Neural cell (in vitro differentiated cells): ENCODE results near the gene CCDC63. TPM values are rescaled to one million over a fixed set of nuclear protein-coding genes. Genes with fewer than 3 reads are reported as not detected.

Experiments
- H2AFZ ChIP-seq: fragments of 200-600, 300-800 bp; sonication (generic), shearing (Covaris generic); 2 replicates; pipeline ENCODE4 v1.6.0; 2014; ENCODE audit warnings: low read depth, mild to moderate bottlenecking, antibody characterized with exemption, low read length, moderate library complexity
- H3F3A ChIP-seq: fragments of 200-600 bp; shearing (Covaris generic); 2 replicates; pipeline ENCODE4 v1.6.1; 2016; ENCODE audit warnings: mild to moderate bottlenecking, moderate library complexity, mixed read lengths, antibody characterized with exemption, low read length; ENCODE audit not compliant: insufficient read depth, poor library complexity, severe bottlenecking
- H3K27ac ChIP-seq: fragments of 200-600, 300-800 bp; sonication (generic), shearing (Covaris generic); 2 replicates; pipeline ENCODE4 v1.5.1; 2014; ENCODE audit warnings: mild to moderate bottlenecking, low read length, moderate library complexity
- H3K27me3 ChIP-seq: fragments of 300-800, 200-600 bp; sonication (generic), shearing (Covaris generic); 2 replicates; pipeline ENCODE4 v1.6.0; 2014; ENCODE audit warnings: mild to moderate bottlenecking, low read depth, low read length, moderate library complexity; ENCODE audit not compliant: insufficient read depth
- H3K36me3 ChIP-seq: fragments of 300-800, 200-600 bp; sonication (generic), shearing (Covaris generic); 2 replicates; pipeline ENCODE4 v1.5.1; 2014; ENCODE audit warnings: mild to moderate bottlenecking, antibody characterized with exemption, low read length, moderate library complexity; ENCODE audit not compliant: insufficient read depth
- H3K4me2 ChIP-seq: fragments of 300-800, 200-600 bp; sonication (generic), shearing (Covaris generic); 2 replicates; pipeline ENCODE4 v1.6.0; 2014; ENCODE audit warnings: mild to moderate bottlenecking, low read length
- H3K4me3 ChIP-seq: fragments of 300-800, 200-600 bp; sonication (generic), shearing (Covaris generic); 2 replicates; pipeline ENCODE4 v1.5.1; 2014; ENCODE audit warnings: mild to moderate bottlenecking, low read length, moderate library complexity
- H3K79me2 ChIP-seq: fragments of 200-600 bp; shearing (Covaris generic); replicated peaks from 2 replicates; pipeline ENCODE4 v1.6.0; 2014; ENCODE audit warnings: mild to moderate bottlenecking, low read length, moderate library complexity; ENCODE audit not compliant: insufficient read depth
- H3K9ac ChIP-seq: fragments of 300-800, 200-600 bp; sonication (generic), shearing (Covaris generic); 2 replicates; pipeline ENCODE4 v1.6.1; 2016; ENCODE audit warnings: mild to moderate bottlenecking, low read length, mixed read lengths
- H3K9me2 ChIP-seq: fragments of 200-600 bp; shearing (Covaris generic); 2 replicates; pipeline ENCODE4 v1.6.1; 2016; ENCODE audit warnings: mild to moderate bottlenecking, low read length, mixed read lengths; ENCODE audit not compliant: insufficient read depth
- H3K9me3 ChIP-seq: fragments of 200-600, 300-800 bp; sonication (generic), shearing (Covaris generic); 2 replicates; pipeline ENCODE4 v1.6.1; 2016; ENCODE audit warnings: mild to moderate bottlenecking, mixed run types, low read length, moderate library complexity, mixed read lengths
- H4K20me1 ChIP-seq: fragments of 200-600 bp; shearing (Covaris generic); 2 replicates; pipeline ENCODE4 v1.6.1; 2016; ENCODE audit warnings: mild to moderate bottlenecking, mixed run types; ENCODE audit not compliant: insufficient read depth
- CTCF ChIP-seq: fragments of 450-650 bp; IDR thresholded peaks from 2 replicates; pipeline ENCODE4 v1.5.1; 2014; ENCODE audit warnings: antibody characterized with exemption, mild to moderate bottlenecking, moderate library complexity; ENCODE audit not compliant: poor library complexity, severe bottlenecking
- EP300 ChIP-seq: fragments of 450-650 bp; conservative IDR thresholded peaks from 2 replicates; pipeline ENCODE4 v1.6.1; 2014; ENCODE audit warnings: antibody characterized with exemption, mild to moderate bottlenecking, moderate library complexity; ENCODE audit not compliant: poor library complexity, severe bottlenecking
- EZH2 ChIP-seq: fragments of 200-600, 300-800 bp; shearing (Covaris generic), sonication (generic); IDR thresholded peaks from 2 replicates; pipeline ENCODE4 v1.6.1; 2014; ENCODE audit warnings: antibody characterized with exemption, low read length, borderline replicate concordance, mild to moderate bottlenecking; ENCODE audit not compliant: insufficient read depth, poor library complexity, severe bottlenecking
- MXI1 ChIP-seq: fragments of 450-650 bp; conservative IDR thresholded peaks from 2 replicates; pipeline ENCODE4 v1.6.1; 2014; ENCODE audit warnings: antibody characterized with exemption, mild to moderate bottlenecking; ENCODE audit not compliant: poor library complexity, severe bottlenecking
- RAD21 ChIP-seq: fragments of 450-650 bp; conservative IDR thresholded peaks from 2 replicates; pipeline ENCODE4 v1.6.1; 2014; ENCODE audit warnings: antibody characterized with exemption, mild to moderate bottlenecking, moderate library complexity
- SMC3 ChIP-seq: fragments of 450-650 bp; conservative IDR thresholded peaks from 2 replicates; pipeline ENCODE4 v1.6.1; 2014; ENCODE audit warnings: antibody characterized with exemption, mild to moderate bottlenecking, moderate library complexity; ENCODE audit not compliant: poor library complexity
- TAF1 ChIP-seq: IDR thresholded peaks from 2 replicates; pipeline ENCODE4 v1.6.1; 2012; ENCODE audit warnings: low read depth
- polyA plus RNA-seq: library from polyadenylated mRNA; depleted of rRNA; stranded (reverse); fragments of >200 nt; gene quantifications from 2 replicates; pipeline ENCODE4 v1.2.3, GENCODE V29; 2014
- TF ChIP-seq, protein P1 (sequence below): IDR thresholded peaks from 2 replicates; pipeline ENCODE4 v1.6.1; 2012; ENCODE audit warnings: borderline replicate concordance

The CCDC63 gene
- polyA plus RNA-seq, 1 donor from 2014 or later: not detected

DNA sequence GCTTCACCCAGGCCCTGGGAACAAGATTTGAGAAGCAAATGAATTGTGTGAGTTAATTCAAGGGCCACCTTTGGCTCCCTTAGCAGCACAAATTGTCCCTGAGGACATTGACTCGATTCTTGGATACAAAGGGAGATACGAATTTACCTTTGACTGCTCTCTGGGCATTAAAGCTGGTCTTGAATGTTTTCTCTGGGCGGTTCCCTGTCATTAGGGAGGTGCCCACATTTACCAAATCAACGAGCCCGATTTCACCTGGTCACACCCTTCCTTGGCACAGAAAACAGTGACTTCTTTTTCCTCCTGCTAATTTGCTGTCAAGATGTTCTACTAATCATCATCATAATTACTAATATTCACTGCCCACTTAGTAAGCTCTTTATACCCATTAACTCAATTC, 27.1 kb upstream of the CCDC63 start:
- TF ChIP-seq TAF1 (no peak), CTCF (no peak), EZH2 (no peak), SMC3 (no peak), RAD21 (no peak), MXI1 (no peak)
- TF ChIP-seq, protein P1, sequence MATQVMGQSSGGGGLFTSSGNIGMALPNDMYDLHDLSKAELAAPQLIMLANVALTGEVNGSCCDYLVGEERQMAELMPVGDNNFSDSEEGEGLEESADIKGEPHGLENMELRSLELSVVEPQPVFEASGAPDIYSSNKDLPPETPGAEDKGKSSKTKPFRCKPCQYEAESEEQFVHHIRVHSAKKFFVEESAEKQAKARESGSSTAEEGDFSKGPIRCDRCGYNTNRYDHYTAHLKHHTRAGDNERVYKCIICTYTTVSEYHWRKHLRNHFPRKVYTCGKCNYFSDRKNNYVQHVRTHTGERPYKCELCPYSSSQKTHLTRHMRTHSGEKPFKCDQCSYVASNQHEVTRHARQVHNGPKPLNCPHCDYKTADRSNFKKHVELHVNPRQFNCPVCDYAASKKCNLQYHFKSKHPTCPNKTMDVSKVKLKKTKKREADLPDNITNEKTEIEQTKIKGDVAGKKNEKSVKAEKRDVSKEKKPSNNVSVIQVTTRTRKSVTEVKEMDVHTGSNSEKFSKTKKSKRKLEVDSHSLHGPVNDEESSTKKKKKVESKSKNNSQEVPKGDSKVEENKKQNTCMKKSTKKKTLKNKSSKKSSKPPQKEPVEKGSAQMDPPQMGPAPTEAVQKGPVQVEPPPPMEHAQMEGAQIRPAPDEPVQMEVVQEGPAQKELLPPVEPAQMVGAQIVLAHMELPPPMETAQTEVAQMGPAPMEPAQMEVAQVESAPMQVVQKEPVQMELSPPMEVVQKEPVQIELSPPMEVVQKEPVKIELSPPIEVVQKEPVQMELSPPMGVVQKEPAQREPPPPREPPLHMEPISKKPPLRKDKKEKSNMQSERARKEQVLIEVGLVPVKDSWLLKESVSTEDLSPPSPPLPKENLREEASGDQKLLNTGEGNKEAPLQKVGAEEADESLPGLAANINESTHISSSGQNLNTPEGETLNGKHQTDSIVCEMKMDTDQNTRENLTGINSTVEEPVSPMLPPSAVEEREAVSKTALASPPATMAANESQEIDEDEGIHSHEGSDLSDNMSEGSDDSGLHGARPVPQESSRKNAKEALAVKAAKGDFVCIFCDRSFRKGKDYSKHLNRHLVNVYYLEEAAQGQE: no peak
- no peaks in the 10 kb centered on the region for H3K9me3 ChIP-seq
- no peak overlapping the region for H3K4me2 ChIP-seq
- no peaks in the 10 kb centered on the region for H4K20me1 ChIP-seq
- no peaks in the 10 kb centered on the region for H3K9me2 ChIP-seq
- H2AFZ ChIP-seq: no peak overlapping the region
- H3K9ac ChIP-seq: no peak overlapping the region
- no peaks in the 10 kb centered on the region for H3K36me3 ChIP-seq
- H3K79me2 ChIP-seq: no peaks in the 10 kb centered on the region
- no peaks in the 10 kb centered on the region for H3K27me3 ChIP-seq
- H3K4me3 ChIP-seq: no peak overlapping the region
- H3F3A ChIP-seq: no peaks in the 10 kb centered on the region
- no peak overlapping the region for H3K27ac ChIP-seq

DNA sequence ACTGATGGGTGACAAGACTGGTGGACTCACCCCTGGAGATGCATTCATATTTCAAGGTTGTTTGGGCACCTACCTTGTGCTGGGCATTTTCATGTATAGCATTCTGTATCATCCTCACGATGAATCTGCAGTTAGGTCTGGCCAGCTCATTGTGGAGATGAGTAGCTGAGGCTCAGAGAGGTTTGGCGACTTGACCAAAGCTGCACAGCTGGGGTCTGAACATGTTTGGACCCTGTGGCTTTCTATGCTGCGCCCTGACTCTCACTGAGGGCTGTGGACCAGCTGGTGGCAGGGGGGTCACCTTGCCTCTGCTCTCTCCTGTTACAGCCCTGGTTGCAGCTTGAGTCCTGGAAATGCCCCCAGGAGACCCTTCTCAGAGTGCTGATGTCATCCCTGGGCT, 24.9 kb upstream of the CCDC63 start:
- Histone ChIP-seq H3K27me3 (no peaks in the 10 kb centered on the region), H3K4me3 (no peak overlapping the region), H3K9me3 (no peaks in the 10 kb centered on the region), H3K79me2 (no peaks in the 10 kb centered on the region), H4K20me1 (no peaks in the 10 kb centered on the region), H3F3A (no peaks in the 10 kb centered on the region), H3K4me2 (no peak overlapping the region), H3K27ac (no peak overlapping the region), H3K36me3 (no peaks in the 10 kb centered on the region), H2AFZ (no peak overlapping the region), H3K9me2 (no peaks in the 10 kb centered on the region), H3K9ac (no peak overlapping the region)
- TF ChIP-seq TAF1 (no peak), CTCF (no peak), EZH2 (no peak), EP300 (no peak), RAD21 (no peak), SMC3 (no peak)
- TF ChIP-seq, protein P1: no peak
